ENCODE measurements around the gene LCA5L.

The LCA5L gene

DNA sequence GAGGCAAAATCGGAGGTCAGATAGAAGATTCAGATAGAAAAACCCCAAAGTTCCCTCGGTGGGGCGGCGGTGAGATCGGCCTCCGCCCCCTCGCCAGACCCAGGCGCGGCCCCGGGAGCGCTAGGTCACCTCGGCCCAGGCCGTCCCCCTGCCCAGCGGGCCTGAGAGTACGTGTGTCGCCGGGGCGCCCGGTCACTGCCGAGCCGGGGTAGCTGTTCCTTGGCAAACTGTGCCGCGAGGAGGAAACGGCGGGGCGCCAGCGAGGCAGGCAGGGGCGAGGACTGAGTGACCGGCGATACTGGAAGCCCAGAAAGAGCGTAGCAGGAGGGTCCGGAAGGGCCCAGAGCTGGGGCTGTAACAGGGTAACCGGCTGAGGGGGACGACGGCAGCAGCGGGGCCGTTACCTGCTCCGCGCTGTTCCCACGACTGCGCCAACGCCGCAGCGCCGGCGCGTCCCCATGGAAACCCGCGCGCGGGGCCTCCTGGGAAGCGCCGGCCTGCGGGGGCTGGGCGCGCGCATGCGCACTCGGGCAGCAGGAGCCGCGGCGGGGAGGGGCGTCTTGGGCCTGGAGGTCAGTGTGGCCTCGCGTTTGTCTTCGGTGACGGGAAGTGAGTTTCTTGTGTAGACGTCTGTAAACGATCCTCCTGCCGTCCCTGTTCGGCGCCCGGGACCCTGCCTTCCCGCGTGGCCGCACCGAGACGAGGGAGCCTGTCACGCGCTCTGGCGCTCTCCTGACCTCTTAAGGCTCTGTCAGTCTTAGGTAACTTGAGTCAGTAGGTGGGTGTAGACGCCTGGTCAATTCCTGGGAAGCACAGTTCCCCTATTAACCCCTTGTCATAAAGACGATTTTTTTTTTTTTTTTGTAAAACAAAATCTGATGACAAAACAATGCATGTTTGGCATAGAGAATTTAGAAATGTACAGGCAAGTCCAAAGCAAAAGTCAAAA lies at the start of gene LCA5L:
LCA5L (minus strand) TSS at position 458 of the 949 bp plus-strand sequence. CDS start 17,285 bp downstream, outside the sequence.
- peak; percentile 55 for DNase-seq (ENCODE audit: low read depth)

DNA sequence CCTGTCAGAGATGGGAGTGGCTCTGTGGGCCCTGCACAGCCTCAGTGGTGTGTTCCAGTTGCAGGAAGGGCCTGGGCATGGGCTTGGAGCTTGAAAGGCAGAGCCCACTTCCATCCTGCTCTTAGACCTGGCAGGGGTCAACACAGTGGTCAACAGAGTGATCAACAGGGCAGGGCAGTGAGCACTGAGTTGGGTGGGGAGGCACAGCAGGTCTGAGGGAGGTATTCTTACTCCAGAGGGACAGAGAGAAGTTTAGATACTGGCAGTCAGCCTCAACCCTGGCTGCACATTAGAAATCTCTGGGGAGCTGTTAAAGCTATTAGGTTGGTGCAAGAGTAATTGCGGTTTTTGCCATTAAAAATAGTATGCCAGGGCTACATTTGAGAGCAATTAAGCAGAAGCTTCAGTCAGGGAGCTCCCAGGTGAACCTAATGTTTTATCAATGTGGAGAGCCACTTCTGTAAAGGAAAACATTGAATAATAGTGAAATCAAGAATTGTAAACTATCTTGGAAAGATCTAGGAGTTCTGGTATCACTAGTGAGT lies 43.9 kb upstream of the LCA5L start:
- no peak for DNase-seq (ENCODE audit: low read depth)

- no peak for DNase-seq (ENCODE audit: low read depth)
Observed at GRCh38 chr21:39484711-39485276, 39.2 kb upstream of the LCA5L start.

DNA sequence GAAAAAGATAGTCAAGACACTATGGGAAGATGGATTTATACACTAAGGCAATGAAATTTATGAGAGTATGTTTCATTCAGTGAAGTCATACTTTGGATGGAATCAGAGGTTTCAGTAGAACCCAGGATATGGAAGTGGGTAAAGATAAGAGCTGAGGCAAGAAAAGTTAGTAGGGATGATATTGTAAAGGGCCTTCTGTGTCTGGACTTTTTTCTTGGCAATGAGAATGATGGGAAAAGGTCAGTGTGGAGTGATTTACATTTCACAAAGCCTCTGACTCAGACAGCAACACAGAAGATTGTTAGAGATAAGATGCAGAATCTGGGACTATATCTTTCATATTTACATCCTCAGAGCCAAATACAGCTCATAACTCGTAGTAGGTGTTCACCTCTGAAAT lies 38.3 kb upstream of the LCA5L start:
- DNase-seq (ENCODE audit: low read depth) = no peak

GRCh38 chr21:39481886-39482285 lies 36.3 kb upstream of the LCA5L start:
- DNase-seq (ENCODE audit: low read depth) = no peak

GRCh38 chr21:39480271-39480670 lies 34.7 kb upstream of the LCA5L start:
- DNase-seq (ENCODE audit: low read depth) = no peak

DNA sequence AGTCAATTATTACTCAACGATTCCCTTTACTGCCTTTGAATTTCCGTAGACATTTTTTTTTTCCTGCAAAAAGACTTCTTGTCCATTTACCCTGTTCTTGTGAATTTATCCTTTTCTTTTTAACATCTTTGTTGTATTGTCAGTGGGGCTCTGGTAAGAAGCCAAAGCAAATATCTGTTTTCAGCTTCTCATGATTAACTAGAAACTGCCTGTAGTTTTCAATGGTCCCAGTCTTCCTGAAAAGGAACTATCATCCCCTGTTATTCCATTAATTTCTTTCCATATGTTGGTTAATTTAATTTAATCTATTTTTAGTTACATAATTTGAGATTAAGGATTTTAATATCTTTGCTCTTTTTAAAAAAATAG lies 34.2 kb upstream of the LCA5L start:
- DNase-seq (ENCODE audit: low read depth) = no peak

DNA sequence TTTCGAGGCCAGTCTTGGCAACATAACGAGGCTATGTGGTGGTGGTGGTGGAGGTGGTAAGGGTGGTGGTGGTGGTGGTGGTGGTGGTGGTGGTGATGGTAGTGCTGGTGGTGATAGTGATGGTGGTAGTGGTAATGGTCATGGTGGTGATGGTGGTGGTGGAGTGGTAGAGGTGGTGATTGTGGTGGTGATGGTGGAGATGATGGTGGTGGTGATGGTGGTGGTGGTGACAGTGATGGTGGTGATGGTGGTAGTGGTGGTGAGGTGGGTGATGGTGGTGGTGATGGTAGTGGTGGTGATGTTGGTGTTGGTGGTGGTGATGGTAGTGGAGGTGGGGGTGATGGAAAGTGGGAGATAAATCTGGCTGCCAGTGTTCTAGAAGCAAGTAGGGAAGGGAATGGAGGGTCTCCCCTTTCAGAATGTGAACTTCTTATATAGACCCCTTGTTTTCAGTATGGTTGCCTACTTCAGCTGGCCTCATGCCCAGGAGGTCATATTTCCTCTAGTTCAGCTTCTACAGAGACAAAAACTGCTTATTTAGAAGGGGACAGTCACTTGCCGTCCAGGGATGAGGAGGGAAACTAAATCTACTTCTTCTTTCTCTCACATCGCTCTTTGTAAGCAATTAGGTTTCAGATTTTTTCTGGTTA lies 33.7 kb upstream of the LCA5L start:
- DNase-seq (ENCODE audit: low read depth) = no peak

DNA sequence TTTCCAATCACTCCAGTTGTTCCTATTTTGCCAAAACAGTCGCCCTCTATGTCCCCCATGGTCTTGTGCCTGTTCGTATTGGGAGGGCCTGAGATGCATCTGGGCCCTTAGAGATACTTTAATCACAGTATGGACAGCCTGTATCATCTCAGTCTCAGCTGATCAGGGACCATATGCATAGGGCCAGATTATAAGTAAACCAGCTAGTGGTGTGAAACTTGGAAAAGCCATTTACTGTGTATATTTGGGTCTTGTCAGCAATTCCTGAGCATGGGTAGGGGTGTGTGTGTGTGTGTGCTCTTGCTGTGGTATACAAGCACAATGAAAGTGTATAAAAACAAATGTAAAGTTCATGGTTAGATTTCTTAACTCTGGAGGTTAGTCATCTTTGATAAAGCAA lies 29.0 kb upstream of the LCA5L start:
- no peak for DNase-seq (ENCODE audit: low read depth)

- DNase-seq (ENCODE audit: low read depth) = no peak
Observed at GRCh38 chr21:39472786-39473185, 27.2 kb upstream of the LCA5L start.

DNA sequence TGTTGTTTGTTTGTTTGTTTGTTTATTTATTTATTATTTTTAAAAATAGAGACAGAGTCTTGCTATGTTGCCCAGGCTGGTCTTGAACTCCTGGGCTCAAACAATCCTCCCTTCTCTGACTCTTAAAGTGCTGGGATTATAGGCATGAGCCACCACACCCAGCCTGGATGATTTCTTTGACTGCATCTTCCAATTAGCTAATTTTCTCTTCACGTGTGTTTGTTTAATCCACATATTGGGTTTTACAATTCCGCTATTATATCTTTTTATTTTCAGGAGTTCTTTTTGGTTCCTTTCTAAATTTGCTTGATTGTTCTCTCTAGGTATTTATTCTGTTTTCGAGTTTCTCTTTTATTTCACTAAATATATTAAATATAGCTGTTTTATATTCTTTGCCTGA lies 26.0 kb upstream of the LCA5L start:
- DNase-seq (ENCODE audit: low read depth) = no peak

GRCh38 chr21:39468559-39468958 lies 23.0 kb upstream of the LCA5L start:
- no peak for DNase-seq (ENCODE audit: low read depth)

DNA sequence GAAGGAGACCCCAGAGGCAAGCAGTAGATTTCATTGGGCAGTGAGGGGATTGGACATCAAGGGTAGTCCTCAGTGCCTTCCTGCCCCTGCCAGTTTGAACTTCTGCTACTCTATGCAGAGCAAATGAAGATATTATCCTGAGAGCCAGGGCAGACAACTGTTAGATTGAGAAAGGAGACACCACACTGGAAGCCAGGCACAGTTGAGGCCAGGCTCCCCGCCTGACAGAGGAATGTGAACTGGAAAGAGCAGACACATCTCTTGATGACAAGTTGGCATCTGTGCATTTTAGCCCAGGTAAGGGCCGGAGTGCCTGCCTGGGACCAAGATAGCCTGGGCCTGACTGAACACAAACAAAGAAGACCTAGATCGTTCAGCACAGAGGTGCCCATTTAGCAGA lies 22.2 kb upstream of the LCA5L start:
- no peak for DNase-seq (ENCODE audit: low read depth)

DNA sequence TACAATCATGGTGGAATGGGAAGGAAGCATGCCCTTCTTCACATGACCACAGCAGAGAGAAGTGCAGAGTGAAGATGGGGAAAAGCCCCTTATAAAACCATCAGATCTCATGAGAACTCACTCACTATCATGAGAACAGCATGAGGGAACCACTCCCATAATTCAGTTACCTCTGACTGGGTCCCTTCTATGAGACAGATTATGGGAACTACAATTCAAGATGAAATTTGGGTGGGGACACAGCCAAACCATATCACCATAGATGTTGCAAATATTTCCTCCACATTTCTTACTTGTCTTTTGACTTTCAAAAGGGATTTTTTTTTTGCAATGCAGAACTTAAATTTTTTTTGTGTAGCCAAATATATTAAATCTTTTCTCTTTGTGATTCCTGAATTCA lies 21.0 kb upstream of the LCA5L start:
- DNase-seq (ENCODE audit: low read depth) = no peak

- no peak for DNase-seq (ENCODE audit: low read depth)
Observed at GRCh38 chr21:39463308-39463707, 17.7 kb upstream of the LCA5L start.

- no peak for DNase-seq (ENCODE audit: low read depth)
Observed at GRCh38 chr21:39461419-39461818, 15.8 kb upstream of the LCA5L start.

DNA sequence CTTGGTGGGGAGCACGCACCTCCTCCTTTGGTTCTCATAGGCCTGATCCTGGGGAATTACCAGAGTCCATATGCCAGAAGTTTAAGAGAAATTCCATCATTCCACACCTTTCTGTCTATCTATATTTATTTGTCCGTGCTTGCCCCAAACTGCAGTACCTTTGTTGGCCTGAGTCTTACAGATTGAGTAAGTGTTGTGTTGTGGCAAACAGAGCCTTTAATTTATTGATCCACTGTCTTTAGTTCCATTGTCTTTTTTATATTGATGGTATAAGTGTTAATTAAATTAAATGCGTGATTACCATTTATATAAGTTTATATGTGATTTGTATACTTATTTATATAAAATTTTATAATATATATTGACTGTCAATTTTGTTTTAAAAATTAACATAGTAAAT lies 11.1 kb upstream of the LCA5L start:
- no peak for DNase-seq (ENCODE audit: low read depth)

GRCh38 chr21:39454949-39455668 lies 9.5 kb upstream of the LCA5L start:
- DNase-seq (ENCODE audit: low read depth) = no peak

DNA sequence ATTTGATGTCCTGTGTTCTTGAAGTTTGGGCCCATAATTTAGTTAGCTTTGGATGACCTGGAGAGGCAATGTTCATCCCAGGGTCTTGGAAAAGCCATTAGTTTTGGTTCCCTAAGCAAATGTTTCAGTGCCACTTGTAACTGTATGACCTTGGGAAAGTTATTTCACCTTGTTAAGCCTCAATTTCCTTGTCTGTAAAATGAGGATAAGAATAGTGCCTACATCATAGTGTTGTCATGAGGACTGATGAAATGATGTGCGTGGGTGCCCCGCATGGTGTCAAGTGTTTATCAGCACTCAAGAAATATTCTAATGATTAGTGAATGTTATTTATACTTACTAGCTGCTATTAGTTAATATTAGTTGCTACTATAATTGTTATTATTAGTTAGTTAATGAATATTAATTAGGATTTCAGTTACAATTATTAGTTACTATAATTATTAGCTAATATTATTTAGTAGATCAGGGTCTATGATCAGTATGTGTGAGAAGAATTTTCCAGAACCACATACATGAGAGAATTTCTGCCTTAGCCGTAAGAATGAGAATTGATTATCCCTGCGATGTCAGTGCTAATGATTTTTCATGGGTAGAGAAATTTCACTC lies 8.1 kb upstream of the LCA5L start:
- DNase-seq (ENCODE audit: low read depth) = no peak

DNA sequence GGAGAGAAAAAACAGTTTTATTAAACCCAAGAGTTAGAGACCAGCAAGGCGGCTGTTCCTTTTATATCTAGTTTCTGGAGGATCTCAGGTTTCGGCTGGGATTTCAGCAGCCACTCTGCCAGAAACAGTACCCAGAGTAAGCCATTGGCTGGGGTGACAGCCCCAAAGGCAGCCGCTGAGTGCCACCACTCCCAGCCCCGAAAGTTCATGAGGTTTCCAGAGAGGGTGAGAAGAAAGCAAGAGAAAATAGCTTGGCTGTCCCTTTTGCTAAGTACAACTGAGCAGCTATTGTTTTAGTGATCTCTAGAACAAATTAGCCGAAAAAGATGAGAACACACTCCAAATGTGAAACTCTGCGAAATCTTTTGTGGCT lies 7.4 kb upstream of the LCA5L start:
- DNase-seq (ENCODE audit: low read depth) = no peak

GRCh38 chr21:39452207-39452969 lies 6.8 kb upstream of the LCA5L start:
- DNase-seq (ENCODE audit: low read depth) = peak; percentile 42

Data from HS-5 (cell line).